DMS153 treated with DMSO at 0.1 percent for 48 hours (cell line): Measurements from ENCODE around the gene SHOC2.

Source experiments
- DNase-seq: peaks from one replicate; lab custom pipeline; 2025; ENCODE audit not compliant: unreplicated experiment; lab: John Stamatoyannopoulos, UW

Gene SHOC2

DNA sequence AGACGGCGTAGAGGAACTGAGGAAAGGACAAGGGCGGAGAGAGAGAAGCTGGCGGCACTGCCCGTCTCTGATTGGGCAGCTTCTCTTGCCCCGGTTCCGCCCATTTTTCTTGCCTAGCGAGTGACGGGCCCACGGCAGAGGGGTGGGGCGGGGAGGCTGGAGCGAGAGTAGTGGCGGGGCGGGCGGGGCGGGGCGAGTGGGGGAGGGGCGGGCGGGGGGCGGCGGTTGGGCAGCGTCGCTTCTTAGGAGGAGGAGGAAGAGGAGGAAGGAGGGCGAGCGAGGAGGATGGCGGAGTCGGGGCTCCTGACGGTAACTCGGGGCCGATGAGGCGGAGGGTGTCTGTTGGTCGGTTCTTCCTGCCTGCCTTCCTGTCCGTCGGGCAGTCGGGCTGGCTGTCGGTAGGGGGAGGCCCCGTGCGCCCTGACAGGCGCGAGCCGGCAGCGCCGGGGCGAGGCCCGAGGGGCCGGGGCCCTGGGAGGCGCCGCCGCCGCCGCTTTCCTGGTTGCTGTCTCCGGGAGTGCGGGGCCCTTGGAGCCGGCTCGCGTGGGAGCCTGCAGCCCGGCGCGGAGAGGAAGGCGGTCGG, at the start of gene SHOC2:
TSS of gene SHOC2 (plus strand) at position 256 of the 583 bp plus-strand sequence. CDS start 44,755 bp downstream, outside the sequence.
- no peak for DNase-seq

DNA sequence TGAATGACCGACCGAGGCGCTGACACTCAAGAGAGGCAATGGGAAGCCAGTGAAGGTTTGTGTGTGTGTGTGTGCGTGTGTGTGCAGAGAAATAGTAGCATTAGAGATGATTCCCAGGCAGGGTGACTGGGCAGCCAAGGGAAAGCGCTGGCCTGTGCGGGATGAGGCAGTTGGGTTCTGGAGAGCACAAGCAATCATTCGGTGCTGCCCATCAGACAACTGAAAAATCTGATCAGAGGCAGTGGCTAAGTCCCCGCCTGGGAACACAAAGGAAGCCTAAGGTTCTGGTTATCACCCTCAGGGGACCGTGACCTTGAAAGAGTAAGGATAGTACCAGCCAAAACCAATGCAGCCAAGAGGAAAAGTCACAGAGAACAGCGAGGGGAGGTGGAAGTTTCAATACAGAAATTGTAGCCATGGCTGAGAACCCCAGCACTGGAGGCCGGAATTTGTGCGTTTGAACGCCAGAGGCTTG, 48.5 kb upstream of the SHOC2 start:
- DNase-seq = no peak

- peak; percentile 96 for DNase-seq
These were observed 47.9 kb upstream of the SHOC2 start, which contains the start of gene PDCD4 for GRCh38 chr10:110871298-110872084. PDCD4 (plus strand) TSS chr10:110871928; CDS start chr10:110876028, 4,100 bp downstream.

DNA sequence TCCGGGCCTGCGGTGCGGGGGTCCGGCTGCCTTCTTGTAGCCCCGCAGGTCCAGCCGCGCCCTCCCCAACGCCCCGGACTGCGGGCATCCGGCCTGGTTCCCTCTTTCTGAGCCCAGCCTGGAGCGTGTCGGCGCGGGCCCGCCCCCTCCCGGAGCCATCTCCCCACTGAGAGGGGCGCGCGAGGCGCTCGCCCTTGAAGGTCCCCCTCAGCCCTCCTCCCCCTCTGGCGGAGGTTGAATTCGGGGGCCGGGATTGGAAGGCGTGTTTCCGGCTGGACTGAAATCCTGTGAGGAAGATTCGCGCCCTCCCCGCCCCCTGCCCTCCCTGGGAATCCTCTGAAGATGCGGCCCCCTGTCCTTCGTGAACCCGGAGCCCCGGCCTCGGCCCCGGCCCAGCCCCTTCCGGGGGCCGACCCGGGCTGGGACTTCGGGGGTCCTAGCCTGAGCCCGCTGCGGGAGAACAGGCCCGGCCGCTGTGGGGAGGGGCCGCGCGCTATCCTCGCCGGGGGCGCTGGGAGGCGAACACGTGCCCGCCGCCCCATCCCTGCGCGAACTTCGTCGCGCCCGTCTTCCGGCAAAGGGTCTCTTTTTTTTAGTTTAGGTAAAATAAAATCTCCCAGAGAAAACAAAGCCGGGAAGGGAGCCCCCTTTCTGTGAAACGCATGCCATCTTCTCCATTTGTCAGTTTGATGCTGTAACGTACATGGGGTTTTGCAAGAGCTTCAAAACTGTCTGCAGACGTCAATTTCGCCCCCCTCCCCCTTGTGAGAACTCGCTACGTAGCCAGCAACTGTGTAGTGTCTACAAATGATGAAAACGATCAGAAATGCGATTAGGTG, 47.0 kb upstream of the SHOC2 start:
- no peak for DNase-seq

GRCh38 chr10:110872984-110873923, 46.1 kb upstream of the SHOC2 start:
- no peak for DNase-seq

- no peak for DNase-seq
These were observed 45.5 kb upstream of the SHOC2 start for GRCh38 chr10:110873951-110874350.

DNA sequence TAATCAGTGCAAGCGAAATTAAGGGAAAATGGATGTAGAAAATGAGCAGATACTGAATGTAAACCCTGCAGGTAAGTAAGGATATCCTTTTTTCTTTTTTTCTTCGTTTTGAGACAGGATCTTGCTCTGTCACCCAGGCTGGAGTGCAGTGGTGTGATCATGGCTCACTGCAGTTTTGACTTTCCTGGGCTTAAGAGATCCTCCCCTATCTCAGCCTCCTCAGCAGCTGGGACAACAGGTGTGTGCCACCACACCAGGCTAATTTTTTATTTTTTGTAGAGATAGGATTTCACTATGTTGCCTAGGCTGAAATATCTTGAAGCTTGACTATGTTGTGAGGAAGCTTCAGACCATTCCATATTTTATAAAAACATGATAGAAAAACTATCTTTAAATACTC, 43.4 kb upstream of the SHOC2 start:
- no peak for DNase-seq

- no peak for DNase-seq
These were observed 42.6 kb upstream of the SHOC2 start for GRCh38 chr10:110876788-110877187.

- DNase-seq = no peak
These were observed 39.4 kb upstream of the SHOC2 start for GRCh38 chr10:110880012-110880411.

GRCh38 chr10:110881247-110881646, 38.2 kb upstream of the SHOC2 start:
- no peak for DNase-seq

GRCh38 chr10:110881905-110882304, 37.5 kb upstream of the SHOC2 start:
- no peak for DNase-seq

- DNase-seq = no peak
These were observed 35.5 kb upstream of the SHOC2 start for GRCh38 chr10:110883924-110884323.

GRCh38 chr10:110885932-110886674, 33.3 kb upstream of the SHOC2 start:
- DNase-seq = no peak

- no peak for DNase-seq
These were observed 31.8 kb upstream of the SHOC2 start for GRCh38 chr10:110887560-110887959.

DNA sequence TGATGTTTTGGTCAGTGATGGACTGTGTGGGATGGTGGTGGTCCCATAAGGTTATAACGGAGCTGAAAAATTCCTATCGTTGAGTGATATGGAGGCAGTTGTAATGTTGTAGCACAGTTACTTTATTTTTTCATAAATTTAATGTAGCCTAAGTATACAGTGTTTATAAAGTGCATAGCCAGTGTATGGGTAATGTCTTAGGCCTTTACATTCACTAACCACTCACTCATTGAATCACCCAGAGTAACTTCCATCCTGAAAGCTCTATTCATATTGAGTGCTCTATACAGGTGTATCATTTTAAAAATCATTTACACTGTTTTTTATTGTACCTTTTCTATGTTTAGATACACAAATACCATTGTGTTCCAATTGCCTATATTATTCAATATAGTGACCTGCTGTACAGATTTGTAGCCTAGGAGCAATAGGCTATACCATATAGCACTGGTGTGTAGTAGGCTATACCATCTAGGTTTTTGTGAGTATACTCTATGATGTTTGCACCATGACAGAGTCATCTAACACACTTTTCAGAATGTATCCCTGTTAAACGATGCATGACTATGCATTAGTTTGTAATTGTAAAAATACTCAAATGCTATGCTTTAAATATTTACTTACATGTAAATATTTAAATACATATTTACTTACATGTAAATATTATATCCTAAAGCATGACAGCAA, 26.7 kb upstream of the SHOC2 start:
- DNase-seq = no peak

- peak; percentile 50 for DNase-seq
These were observed 25.7 kb upstream of the SHOC2 start for GRCh38 chr10:110893559-110894179.

- no peak for DNase-seq
These were observed 22.2 kb upstream of the SHOC2 start for GRCh38 chr10:110897184-110897583.

DNA sequence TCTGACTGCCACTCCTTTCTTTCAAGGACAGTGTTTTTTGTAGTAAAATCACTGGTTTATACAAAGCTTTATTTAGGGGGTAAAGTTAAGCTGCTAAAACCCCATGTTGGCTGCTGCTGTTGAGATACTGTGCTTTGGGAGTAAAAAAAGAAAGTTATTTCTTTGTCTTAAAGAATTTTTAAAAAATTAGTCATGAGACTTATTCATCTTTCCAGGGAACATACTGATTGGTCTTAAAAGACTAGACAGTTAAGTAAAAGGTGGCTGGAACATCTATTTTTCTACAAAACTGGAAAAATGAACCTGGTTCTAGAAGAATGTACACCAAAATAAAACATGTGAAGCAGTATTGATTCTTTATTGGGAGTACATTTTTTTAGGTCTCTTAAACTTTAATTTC, 21.0 kb upstream of the SHOC2 start:
- no peak for DNase-seq

DNA sequence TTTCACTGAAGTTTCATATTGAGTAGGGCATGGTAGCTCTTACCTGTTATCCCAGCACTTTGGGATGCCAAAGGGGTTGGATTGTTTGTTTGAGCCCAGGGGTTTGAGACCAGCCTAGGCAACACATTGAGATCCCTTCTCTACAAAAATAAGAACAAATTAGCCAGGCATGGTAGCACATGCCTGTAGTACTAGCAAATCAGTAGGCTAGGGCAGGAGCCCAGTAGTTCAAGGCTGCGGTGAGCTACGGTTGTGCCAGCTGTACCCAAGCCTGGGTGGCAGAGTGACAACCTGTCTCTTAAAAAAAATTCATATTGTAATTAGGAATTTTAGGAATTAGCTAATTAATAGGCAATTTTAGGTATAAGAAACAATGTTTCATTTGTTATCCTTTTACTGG, 18.4 kb upstream of the SHOC2 start:
- no peak for DNase-seq
